Panc1 (cell line): ENCODE measurements around the gene MAP6. TPM values are rescaled to one million over a fixed set of nuclear protein-coding genes. Genes with fewer than 3 reads are reported as not detected.

Experiments
- ATAC-seq: fragments of 200-7000 bp; cut with Tn5 transposase; 2 replicates; pipeline ENCODE4 v1.9.1; 2020; ENCODE audit warnings: mild to moderate bottlenecking, moderate library complexity
- BruUV-seq: library from RNA; stranded (reverse); fragments of 400-500 nt; replicated peaks from 2 replicates; lab custom pipeline; 2021; lab: Mats Ljungman, UMichigan
- CTCF ChIA-PET: fragments of 300-600 bp; sonication (Branson Sonifier 250); formaldehyde crosslinking; loops from one replicate; lab custom pipeline; 2022; ENCODE audit warnings: antibody characterized with exemption; lab: Charles Lee
- POLR2A ChIA-PET: fragments of 300-600 bp; sonication (Branson Sonifier 250); formaldehyde crosslinking; loops from one replicate; lab custom pipeline; 2022; ENCODE audit warnings: antibody characterized with exemption; lab: Charles Lee
- DNase-seq: peaks from one replicate; pipeline ENCODE4 v3.0.0-alpha.2; 2010; ENCODE audit warnings: low read depth, low spot score
- H3K27ac ChIP-seq: 2 replicates; pipeline ENCODE4 v1.5.1; 2011; ENCODE audit warnings: mild to moderate bottlenecking, low read length, inconsistent platforms
- H3K27me3 ChIP-seq: fragments of 200-500 bp; sonication (Bioruptor generic); 2 replicates; pipeline ENCODE4 v1.6.0; 2014; ENCODE audit warnings: low read length, inconsistent platforms; ENCODE audit not compliant: control insufficient read depth, insufficient read depth
- H3K36me3 ChIP-seq: fragments of 200-500 bp; sonication (Bioruptor generic); 2 replicates; pipeline ENCODE4 v1.5.1; 2014; ENCODE audit warnings: inconsistent platforms, mild to moderate bottlenecking, low read length, moderate library complexity; ENCODE audit not compliant: control insufficient read depth, insufficient read depth
- H3K4me1 ChIP-seq: 2 replicates; pipeline ENCODE4 v1.5.1; 2011; ENCODE audit warnings: inconsistent platforms, mild to moderate bottlenecking, low read length, moderate library complexity; ENCODE audit not compliant: control insufficient read depth, insufficient read depth
- H3K4me3 ChIP-seq, 2 experiments: 2 replicates each; pipeline ENCODE4 v1.5.1; 2011 to 2012; ENCODE audit warnings: low read depth in 2 of 2, low read length in 2 of 2, mild to moderate bottlenecking in 2 of 2, inconsistent platforms in 1 of 2, moderate library complexity in 1 of 2
- H3K9me3 ChIP-seq: fragments of 200-500 bp; sonication (Bioruptor generic); 2 replicates; pipeline ENCODE4 v1.5.1; 2014; ENCODE audit warnings: low read depth, mild to moderate bottlenecking, inconsistent platforms, low read length, moderate library complexity; ENCODE audit not compliant: control insufficient read depth, insufficient read depth
- POLR2AphosphoS5 ChIP-seq: IDR thresholded peaks from 2 replicates; pipeline ENCODE4 v1.6.1; 2012; ENCODE audit warnings: mild to moderate bottlenecking, low read depth, low read length, moderate library complexity
- REST ChIP-seq, 2 experiments: IDR thresholded peaks; 2 replicates each; pipeline ENCODE4 v1.6.1; 2011 to 2012; ENCODE audit warnings: low read depth in 2 of 2, control low read depth in 1 of 2, low read length in 1 of 2, mild to moderate bottlenecking in 1 of 2, moderate library complexity in 1 of 2; ENCODE audit not compliant: insufficient read depth in 1 of 2
- SIN3A ChIP-seq: IDR thresholded peaks from 2 replicates; pipeline ENCODE4 v1.6.1; 2012; ENCODE audit warnings: low read depth, mild to moderate bottlenecking, low read length, moderate library complexity, borderline replicate concordance; ENCODE audit not compliant: insufficient read depth
- TCF7L2 ChIP-seq: IDR thresholded peaks from 2 replicates; pipeline ENCODE4 v1.6.1; 2011; ENCODE audit warnings: mild to moderate bottlenecking, low read depth, low read length, inconsistent platforms
- in situ Hi-C: cut with HindIII; loops from 2 replicates; pipeline ENCODE4 v1.10.0; 2016; ENCODE audit warnings: low sequenced_read_pairs, low pct_unique_long_range_greater_than_20kb
- intact Hi-C: fragments of 100-400 bp; cut with micrococcal nuclease; formaldehyde crosslinking; loops from one replicate; pipeline ENCODE4 v1.10.0; 2022; ENCODE audit not compliant: unreplicated experiment
- total RNA-seq: library from RNA; stranded (reverse); gene quantifications from one replicate; pipeline ENCODE4 v1.2.1, GENCODE V29; 2021; ENCODE audit not compliant: unreplicated experiment
- TF ChIP-seq, protein P1 (sequence below): fragments of 450-650 bp; IDR thresholded peaks from 2 replicates; pipeline ENCODE4 v1.5.1; 2017; ENCODE audit warnings: mild to moderate bottlenecking

The MAP6 gene
- total RNA-seq, 1 experiment from 2014 or later, result 0.21 TPM

GRCh38 chr11:75714211-75714610, 45.4 kb upstream of the MAP6 start:
- intact Hi-C loops (no loop called here), in situ Hi-C loops (no loop called here)
- Histone ChIP-seq H3K36me3 (no peaks in the 10 kb centered on the region), H3K9me3 (no peaks in the 10 kb centered on the region), H3K4me3 (no peak overlapping the region), H3K27ac (no peak overlapping the region), H3K27me3 (no peaks in the 10 kb centered on the region), H3K4me1 (no peaks in the 10 kb centered on the region)
- ATAC-seq (no peak), DNase-seq (no peak)
- ChIA-PET CTCF (interaction anchor here (1.3 kb wide), 1 partner anchor 8 kb away, joined by 4 read pairs; no protein-coding TSS in a partner anchor), POLR2A (interaction anchor here (0.6 kb wide), 1 partner anchor 116 kb away, joined by 3 read pairs; no protein-coding TSS in a partner anchor)
- BruUV-seq, result no TSS peak
- TF ChIP-seq SIN3A (no peak), REST (IDR thresholded peaks at IDR 0.05; ENCODE audit: insufficient read depth in 1 of 2, low read depth in 2 of 2, low read length in 1 of 2) (no peak), POLR2AphosphoS5 (no peak), TCF7L2 (no peak)
- TF ChIP-seq, protein P1, sequence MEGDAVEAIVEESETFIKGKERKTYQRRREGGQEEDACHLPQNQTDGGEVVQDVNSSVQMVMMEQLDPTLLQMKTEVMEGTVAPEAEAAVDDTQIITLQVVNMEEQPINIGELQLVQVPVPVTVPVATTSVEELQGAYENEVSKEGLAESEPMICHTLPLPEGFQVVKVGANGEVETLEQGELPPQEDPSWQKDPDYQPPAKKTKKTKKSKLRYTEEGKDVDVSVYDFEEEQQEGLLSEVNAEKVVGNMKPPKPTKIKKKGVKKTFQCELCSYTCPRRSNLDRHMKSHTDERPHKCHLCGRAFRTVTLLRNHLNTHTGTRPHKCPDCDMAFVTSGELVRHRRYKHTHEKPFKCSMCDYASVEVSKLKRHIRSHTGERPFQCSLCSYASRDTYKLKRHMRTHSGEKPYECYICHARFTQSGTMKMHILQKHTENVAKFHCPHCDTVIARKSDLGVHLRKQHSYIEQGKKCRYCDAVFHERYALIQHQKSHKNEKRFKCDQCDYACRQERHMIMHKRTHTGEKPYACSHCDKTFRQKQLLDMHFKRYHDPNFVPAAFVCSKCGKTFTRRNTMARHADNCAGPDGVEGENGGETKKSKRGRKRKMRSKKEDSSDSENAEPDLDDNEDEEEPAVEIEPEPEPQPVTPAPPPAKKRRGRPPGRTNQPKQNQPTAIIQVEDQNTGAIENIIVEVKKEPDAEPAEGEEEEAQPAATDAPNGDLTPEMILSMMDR, result no peak

- peak; percentile 30 for DNase-seq
- Histone ChIP-seq H3K9me3 (0 out of 2 replicates have a peak, but pooled peaks cover 3% of the 10 kb centered on the region), H3K36me3 (no peaks in the 10 kb centered on the region), H3K27ac (no peak overlapping the region), H3K4me1 (no peaks in the 10 kb centered on the region), H3K4me3 (no peak overlapping the region), H3K27me3 (no peaks in the 10 kb centered on the region)
- ATAC-seq, result peak; percentile 97
- no peak for TF ChIP-seq POLR2AphosphoS5
- TF ChIP-seq, protein P1, result peak; percentile 98
- intact Hi-C loops, result no loop called here
- no TSS peak for BruUV-seq
- ChIA-PET POLR2A (interaction anchor here (0.5 kb wide), 1 partner anchor 252 kb away, joined by 3 read pairs; no protein-coding TSS in a partner anchor), CTCF (interaction anchor here (0.5 to 1.0 kb wide), 7 partner anchors 9 to 1836 kb away, joined by 3 to 5 read pairs (median 4); no protein-coding TSS in a partner anchor)
- in situ Hi-C loops, result no loop called here
Observed at GRCh38 chr11:75706260-75706729, 37.5 kb upstream of the MAP6 start.
